HCT116 (cell line): ENCODE measurements around the gene LTBP1. TPM values are rescaled to one million over a fixed set of nuclear protein-coding genes. Genes with fewer than 3 reads are reported as not detected.

ENCODE experiments used
- ATAC-seq: fragments of 200-7000 bp; cut with Tn5 transposase; 2 replicates; pipeline ENCODE4 v1.9.1; 2020; ENCODE audit warnings: mild to moderate bottlenecking, moderate library complexity
- BruUV-seq: library from RNA; stranded (reverse); fragments of 400-500 nt; replicated peaks from 2 replicates; lab custom pipeline; 2021; lab: Mats Ljungman, UMichigan
- CTCF ChIA-PET: fragments of 300-600 bp; sonication (Branson Sonifier 250); formaldehyde crosslinking; loops from one replicate; lab custom pipeline; 2021; ENCODE audit warnings: antibody characterized with exemption; lab: Charles Lee
- POLR2A ChIA-PET: fragments of 300-600, 350-600 bp; sonication (Branson Sonifier 250); formaldehyde crosslinking; loops from one replicate; lab custom pipeline; 2021; ENCODE audit warnings: antibody characterized with exemption; lab: Charles Lee
- RAD21 ChIA-PET, 2 experiments: fragments of 300-600 bp; sonication (Branson Sonifier 250); formaldehyde crosslinking; loops; one replicate each; lab custom pipeline; 2023; ENCODE audit warnings: low total read pairs in 2 of 2; ENCODE audit not compliant: uncharacterized antibody in 2 of 2, unreplicated experiment in 2 of 2, low non-redundant PET in 1 of 2; lab: Charles Lee
- DNase-seq: peaks from one replicate; pipeline ENCODE4 v3.0.0-alpha.2; 2010; ENCODE audit warnings: low read depth, low spot score
- H2AFZ ChIP-seq: fragments of 200-600 bp; shearing (Covaris generic), sonication (generic); 2 replicates; pipeline ENCODE4 v1.6.1; 2017; ENCODE audit warnings: low read depth, mixed run types, mixed read lengths, antibody characterized with exemption, low read length; ENCODE audit not compliant: poor library complexity, severe bottlenecking
- H3K27ac ChIP-seq: 2 replicates; pipeline ENCODE4 v1.5.1; 2012; ENCODE audit warnings: low read depth, low read length
- H3K27me3 ChIP-seq: fragments of 200-600 bp; sonication (generic); 2 replicates; pipeline ENCODE4 v1.6.1; 2016; ENCODE audit warnings: mixed run types, low read length, mixed read lengths; ENCODE audit not compliant: insufficient read depth
- H3K36me3 ChIP-seq, 2 experiments: fragments of 200-500 bp in 1 of 2; fragments of 200-600 bp in 1 of 2; sonication (Bioruptor generic) in 1 of 2; sonication (generic) in 1 of 2; 2 replicates each; pipeline versions ENCODE4 v1.5.1 to v1.6.1; 2014 to 2016; ENCODE audit warnings: low read length in 2 of 2, inconsistent platforms in 1 of 2, mixed read lengths in 1 of 2, mixed run types in 1 of 2; ENCODE audit not compliant: insufficient read depth in 2 of 2, control insufficient read depth in 1 of 2
- H3K4me1 ChIP-seq, 2 experiments: fragments of 200-600 bp in 1 of 2; sonication (generic) in 1 of 2; 2 replicates each; pipeline versions ENCODE4 v1.5.1 to v1.6.1; 2012 to 2017; ENCODE audit warnings: low read length in 2 of 2, inconsistent platforms in 1 of 2, mild to moderate bottlenecking in 1 of 2, mixed read lengths in 1 of 2, mixed run types in 1 of 2, moderate library complexity in 1 of 2; ENCODE audit not compliant: insufficient read depth in 2 of 2, control insufficient read depth in 1 of 2
- H3K4me2 ChIP-seq: fragments of 200-600 bp; sonication (generic); 2 replicates; pipeline ENCODE4 v1.6.1; 2017; ENCODE audit warnings: mixed run types, low read length, mixed read lengths
- H3K4me3 ChIP-seq, 2 experiments: fragments of 200-600 bp in 1 of 2; sonication (generic) in 1 of 2; replicated peaks in 1 of 2; 2 replicates each; pipeline ENCODE4 v1.5.1; 2011 to 2016; ENCODE audit warnings: low read length in 2 of 2, control low read depth in 1 of 2, low read depth in 1 of 2, mild to moderate bottlenecking in 1 of 2, mixed read lengths in 1 of 2, mixed run types in 1 of 2
- H3K79me2 ChIP-seq: fragments of 200-600 bp; sonication (generic); 2 replicates; pipeline ENCODE4 v1.6.1; 2017; ENCODE audit warnings: mild to moderate bottlenecking, mixed run types, low read length, moderate library complexity, mixed read lengths; ENCODE audit not compliant: insufficient read depth
- H3K9ac ChIP-seq: fragments of 200-600 bp; sonication (generic); 2 replicates; pipeline ENCODE4 v1.6.1; 2016; ENCODE audit warnings: low read length, mixed read lengths
- H3K9me2 ChIP-seq: fragments of 200-600 bp; sonication (generic), shearing (Covaris generic); 2 replicates; pipeline ENCODE4 v1.6.1; 2017; ENCODE audit warnings: mixed run types, mild to moderate bottlenecking, moderate library complexity; ENCODE audit not compliant: insufficient read depth
- H3K9me3 ChIP-seq, 2 experiments: fragments of 200-500 bp in 1 of 2; fragments of 200-600 bp in 1 of 2; sonication (Bioruptor generic) in 1 of 2; sonication (generic) in 1 of 2; 2 replicates each; pipeline ENCODE4 v1.6.1; 2014 to 2017; ENCODE audit warnings: low read length in 2 of 2, mixed read lengths in 2 of 2, inconsistent platforms in 1 of 2, low read depth in 1 of 2, mild to moderate bottlenecking in 1 of 2, mixed run types in 1 of 2, moderate library complexity in 1 of 2; ENCODE audit not compliant: control insufficient read depth in 1 of 2, insufficient read depth in 1 of 2
- H4K20me1 ChIP-seq: fragments of 200-600 bp; sonication (generic), shearing (Covaris generic); 2 replicates; pipeline ENCODE4 v1.6.1; 2017; ENCODE audit warnings: mixed run types, mild to moderate bottlenecking, moderate library complexity; ENCODE audit not compliant: insufficient read depth
- CBX3 ChIP-seq: IDR thresholded peaks from 2 replicates; pipeline ENCODE4 v1.6.1; 2012; ENCODE audit warnings: low read depth
- CEBPB ChIP-seq: IDR thresholded peaks from 2 replicates; pipeline ENCODE4 v1.6.1; 2012; ENCODE audit warnings: low read depth
- CTCF ChIP-seq, 3 experiments: fragments of 200-600 bp in 1 of 3; sonication (generic) in 1 of 3; IDR thresholded peaks in 2 of 3; conservative IDR thresholded peaks in 1 of 3; 2 replicates each; pipeline ENCODE4 v1.5.1; 2012 to 2017; ENCODE audit warnings: low read depth in 2 of 3, low read length in 2 of 3, antibody characterized with exemption in 1 of 3, borderline replicate concordance in 1 of 3, control low read depth in 1 of 3, mild to moderate bottlenecking in 1 of 3, mixed read lengths in 1 of 3, mixed run types in 1 of 3, moderate library complexity in 1 of 3; ENCODE audit not compliant: insufficient read depth in 1 of 3
- EGR1 ChIP-seq: IDR thresholded peaks from 2 replicates; pipeline ENCODE4 v1.6.1; 2012; ENCODE audit warnings: low read depth
- EZH2phosphoT487 ChIP-seq: fragments of 200-600 bp; IDR thresholded peaks from 2 replicates; pipeline ENCODE4 v1.6.1; 2018; ENCODE audit warnings: antibody characterized with exemption, borderline replicate concordance
- FOSL1 ChIP-seq: IDR thresholded peaks from 2 replicates; pipeline ENCODE4 v1.6.1; 2012; ENCODE audit warnings: low read depth
- JUND ChIP-seq: IDR thresholded peaks from 2 replicates; pipeline ENCODE4 v1.6.1; 2012
- MAX ChIP-seq: IDR thresholded peaks from 2 replicates; pipeline ENCODE4 v1.6.1; 2012
- POLR2A ChIP-seq: IDR thresholded peaks from 2 replicates; pipeline ENCODE4 v1.7.0; 2011; ENCODE audit warnings: borderline replicate concordance; ENCODE audit not compliant: insufficient read depth, insufficient read length; ENCODE audit errors: extremely low read depth
- RAD21 ChIP-seq: IDR thresholded peaks from 2 replicates; pipeline ENCODE4 v1.6.1; 2012; ENCODE audit warnings: low read depth, mild to moderate bottlenecking
- SIN3A ChIP-seq: IDR thresholded peaks from 2 replicates; pipeline ENCODE4 v1.6.1; 2012; ENCODE audit warnings: low read depth
- SP1 ChIP-seq: IDR thresholded peaks from 2 replicates; pipeline ENCODE4 v1.6.1; 2012; ENCODE audit warnings: low read depth
- SRF ChIP-seq: IDR thresholded peaks from 2 replicates; pipeline ENCODE4 v1.6.1; 2012; ENCODE audit warnings: low read depth
- YY1 ChIP-seq: IDR thresholded peaks from 2 replicates; pipeline ENCODE4 v1.6.1; 2011; ENCODE audit warnings: low read length, low read depth, moderate library complexity, mild to moderate bottlenecking; ENCODE audit not compliant: insufficient replicate concordance; ENCODE audit errors: extremely low read depth
- ZBTB33 ChIP-seq: IDR thresholded peaks from 2 replicates; pipeline ENCODE4 v1.6.1; 2011; ENCODE audit warnings: mild to moderate bottlenecking, low read length, moderate library complexity; ENCODE audit not compliant: insufficient replicate concordance; ENCODE audit errors: extremely low read depth
- ZFX ChIP-seq: fragments of 450-650 bp; IDR thresholded peaks from 2 replicates; pipeline ENCODE4 v1.6.1; 2017
- ZNF274 ChIP-seq: fragments of 200-500 bp; sonication (Bioruptor generic); IDR thresholded peaks from 2 replicates; pipeline ENCODE4 v1.6.1; 2014; ENCODE audit warnings: mild to moderate bottlenecking, low read depth, low read length, inconsistent platforms
- intact Hi-C: fragments of 100-400 bp; cut with micrococcal nuclease; formaldehyde crosslinking; loops from 2 replicates; pipeline ENCODE4 v1.10.0; 2022
- total RNA-seq: library from RNA; stranded (reverse); gene quantifications from one replicate; pipeline ENCODE4 v1.2.1, GENCODE V29; 2021; ENCODE audit not compliant: unreplicated experiment

LTBP1 gene
- total RNA-seq, 1 experiment from 2014 or later: 5.1 TPM

GRCh38 chr2:33307659-33308270 is 361.0 kb downstream of the LTBP1 start:
- Histone ChIP-seq H3K9ac (no peak overlapping the region), H3K4me1 (peaks cover 4 to 10% of the 10 kb centered on the region in 2 experiments), H3K9me3 (no peaks in the 10 kb centered on the region), H3K4me3 (no peak overlapping the region), H3K27ac (no peak overlapping the region), H3K4me2 (no peak overlapping the region), H3K36me3 (no peaks in the 10 kb centered on the region), H3K27me3 (no peaks in the 10 kb centered on the region), H3K9me2 (no peaks in the 10 kb centered on the region), H3K79me2 (no peaks in the 10 kb centered on the region), H2AFZ (no peak overlapping the region), H4K20me1 (no peaks in the 10 kb centered on the region)
- BruUV-seq: no TSS peak
- intact Hi-C loops: no loop called here
- ChIA-PET POLR2A (no interaction called here), CTCF (no interaction called here), RAD21 (no interaction called here)
- TF ChIP-seq FOSL1: no peak
- TF ChIP-seq SRF: no peak
- TF ChIP-seq EZH2phosphoT487: no peak
- no peak for TF ChIP-seq CEBPB
- TF ChIP-seq EGR1: no peak
- TF ChIP-seq ZFX: no peak
- no peak for TF ChIP-seq YY1
- TF ChIP-seq SP1: no peak
- TF ChIP-seq SIN3A: no peak
- TF ChIP-seq ZNF274: no peak
- no peak for TF ChIP-seq MAX
- TF ChIP-seq RAD21: no peak
- ATAC-seq: no peak
- no peak for DNase-seq

- POLR2A ChIA-PET: no interaction called here
- Histone ChIP-seq H3K9ac (no peak overlapping the region), H3K27ac (no peak overlapping the region), H3K9me3 (no peaks in the 10 kb centered on the region), H2AFZ (no peak overlapping the region), H4K20me1 (no peaks in the 10 kb centered on the region), H3K79me2 (no peaks in the 10 kb centered on the region), H3K4me2 (no peak overlapping the region), H3K9me2 (no peaks in the 10 kb centered on the region), H3K4me3 (no peak overlapping the region), H3K36me3 (no peaks in the 10 kb centered on the region), H3K27me3 (no peaks in the 10 kb centered on the region), H3K4me1 (no peaks in the 10 kb centered on the region)
- CTCF ChIA-PET: no interaction called here
- BruUV-seq: no TSS peak
- DNase-seq (no peak), ATAC-seq (no peak)
- intact Hi-C loops: no loop called here
- RAD21 ChIA-PET: no interaction called here
- TF ChIP-seq ZBTB33: no peak
- TF ChIP-seq JUND: no peak
- no peak for TF ChIP-seq CBX3
- no peak for TF ChIP-seq POLR2A
- no peak for TF ChIP-seq SP1
- no peak for TF ChIP-seq SIN3A
- no peak for TF ChIP-seq CTCF (IDR thresholded peaks at IDR 0.05 in 2 of 3, conservative IDR thresholded peaks at IDR 0.05 in 1 of 3; ENCODE audit: borderline replicate concordance in 1 of 3, insufficient read depth in 1 of 3, low read depth in 2 of 3, low read length in 2 of 3)
- no peak for TF ChIP-seq RAD21
Measured at GRCh38 chr2:33312355-33312754, 365.6 kb downstream of the LTBP1 start.
